Right lobe of liver (tissue), 6 donors: ENCODE results near the gene OR1B1. TPM values are rescaled to one million over a fixed set of nuclear protein-coding genes. Genes with fewer than 3 reads are reported as not detected.
A peak's percentile ranks its signal among the peaks of the same experiment; 100 is the strongest.

Experiments used
- ATAC-seq, 4 donors: fragments of 200-7000 bp; cut with Tn5 transposase; one replicate each; pipeline ENCODE4 v1.9.1; 2020; ENCODE audit warnings: mild to moderate bottlenecking in 4 of 4, moderate library complexity in 4 of 4
- DNase-seq, 3 donors: peaks; one replicate each; pipeline ENCODE4 v3.0.0-alpha.2; 2020
- H3K27ac ChIP-seq, 3 donors: fragments of 200-600 bp; one replicate each; pipeline ENCODE4 v1.8.0; 2022
- H3K27me3 ChIP-seq, 2 donors: fragments of 200-600 bp; one replicate each; pipeline ENCODE4 v1.8.0; 2022
- H3K36me3 ChIP-seq, 4 donors: fragments of 200-600 bp; sonication (generic) in 1 of 4; one replicate each; pipeline versions ENCODE4 v1.5.1 to v1.8.0; 2017 to 2022; ENCODE audit warnings: control low read depth in 1 of 4
- H3K4me1 ChIP-seq, 4 donors: fragments of 200-600 bp; sonication (generic) in 1 of 4; one replicate each; pipeline versions ENCODE4 v1.5.1 to v1.8.0; 2017 to 2022; ENCODE audit warnings: control low read depth in 1 of 4
- H3K4me3 ChIP-seq, 3 donors: fragments of 200-600 bp; one replicate each; pipeline ENCODE4 v1.8.0; 2022
- H3K9me3 ChIP-seq, 4 donors: fragments of 200-600 bp; sonication (generic) in 1 of 4; one replicate each; pipeline versions ENCODE4 v1.5.1 to v1.8.0; 2017 to 2022; ENCODE audit warnings: control low read depth in 1 of 4
- CTCF ChIP-seq, 4 donors: fragments of 200-600 bp in 3 of 4; fragments of 450-650 bp in 1 of 4; IDR thresholded peaks; one replicate each; pipeline versions ENCODE4 v1.5.1 to v1.8.0; 2016 to 2022; ENCODE audit warnings: antibody characterized with exemption in 4 of 4, mild to moderate bottlenecking in 2 of 4
- POLR2A ChIP-seq: fragments of 450-650 bp; IDR thresholded peaks from one replicate; pipeline ENCODE4 v1.6.1; 2017; ENCODE audit warnings: antibody characterized with exemption, mild to moderate bottlenecking
- WGBS: methylation state at CpG from one replicate; pipeline ENCODE4 v1.1.6; 2018; ENCODE audit warnings: low coverage, low lambda C conversion rate; ENCODE audit not compliant: insufficient coverage; ENCODE audit errors: missing lambda C conversion rate; 5-methylcytosine and 5-hydroxymethylcytosine counted together
- intact Hi-C, 2 donors: fragments of 100-400 bp; cut with DNase I; formaldehyde crosslinking; loops; one replicate each; pipeline versions ENCODE4 v1.11.2 to v1.14.1; 2022
- total RNA-seq, 6 experiments: library from RNA; depleted of rRNA in 2 of 6; stranded (reverse); fragments of >200 nt in 2 of 6; fragmentation: NEBNext Ultra II Directional in 3 of 6; extraction: Animal tissue kit (Norgen Biotek cat#: 25700) in 3 of 6; gene quantifications; one replicate each; pipeline versions ENCODE4 v1.1.0 to v1.2.4, GENCODE V29; 2016 to 2023
- donor health status: DM: no; HTN: yes; CAD: no.
- donor health status: DM: no; HTN: no; CAD: no.
- donor health status: DM: no; HTN: no; CAD: no.
- donor health status: DM: no; HTN: yes; CAD: no.
- donor health status: DM: no; HTN: yes; CAD: no.

The OR1B1 gene
- total RNA-seq, 6 experiments from 2014 or later, result not detected

GRCh38 chr9:122656378-122656777, 1.0 kb downstream of the OR1B1 start:
- peak overlapping the region in 1 of 3 donors; percentile 6 for H3K27ac ChIP-seq
- DNase-seq (no peak), ATAC-seq (peak; percentile 40 to 81 (median 60))
- H3K9me3 ChIP-seq, result no peaks in the 10 kb centered on the region
- intact Hi-C loops, result no loop called here
- no peaks in the 10 kb centered on the region for H3K4me1 ChIP-seq
- no peaks in the 10 kb centered on the region for H3K36me3 ChIP-seq
- TF ChIP-seq CTCF (IDR thresholded peaks at IDR 0.05) (no peak), POLR2A (no peak)
- no peaks in the 10 kb centered on the region for H3K27me3 ChIP-seq
- H3K4me3 ChIP-seq, result no peak overlapping the region
- WGBS, result 19% methylated on average over 1 of the region's 1 CpG

- Histone ChIP-seq H3K9me3 (no peaks in the 10 kb centered on the region), H3K27me3 (no peaks in the 10 kb centered on the region), H3K4me3 (no peak overlapping the region), H3K4me1 (no peaks in the 10 kb centered on the region), H3K27ac (no peak overlapping the region), H3K36me3 (no peaks in the 10 kb centered on the region)
- DNase-seq (no peak), ATAC-seq (no peak)
- intact Hi-C loops, result no loop called here
- 41% methylated on average over 2 of the region's 2 CpGs for WGBS
- TF ChIP-seq CTCF (IDR thresholded peaks at IDR 0.05) (no peak), POLR2A (no peak)
Measured at GRCh38 chr9:122642226-122642625, 15.2 kb downstream of the OR1B1 start.

DNA sequence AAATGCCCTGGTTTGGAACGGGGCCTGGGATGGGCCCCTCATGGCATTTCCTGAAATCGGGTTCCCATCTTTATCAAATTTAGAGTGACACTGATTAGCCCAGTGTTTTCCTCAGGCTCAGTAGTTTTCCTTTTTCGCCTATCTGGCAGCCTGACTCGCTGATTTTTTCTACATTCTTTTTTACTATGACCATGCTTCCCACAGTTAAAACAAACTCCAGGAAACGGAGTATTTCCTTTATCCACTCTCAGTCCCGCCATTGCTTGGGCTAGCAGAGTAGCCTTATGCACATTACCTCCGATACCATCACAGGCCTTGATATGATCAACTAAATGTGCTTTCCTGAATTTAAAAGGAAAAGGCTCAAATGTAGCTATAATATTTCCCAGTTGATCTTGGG, 37.4 kb downstream of the OR1B1 start:
- intact Hi-C loops, result no loop called here
- no peaks in the 10 kb centered on the region for H3K27me3 ChIP-seq
- H3K9me3 ChIP-seq, result no peaks in the 10 kb centered on the region
- H3K27ac ChIP-seq, result no peak overlapping the region
- H3K4me1 ChIP-seq, result no peaks in the 10 kb centered on the region
- H3K4me3 ChIP-seq, result no peak overlapping the region
- no peak for DNase-seq
- 57% methylated on average over 7 of the region's 7 CpGs for WGBS
- H3K36me3 ChIP-seq, result no peaks in the 10 kb centered on the region
- TF ChIP-seq POLR2A (no peak), CTCF (IDR thresholded peaks at IDR 0.05) (no peak)
- no peak for ATAC-seq

- no peak within 1 kb of the TSS for H3K27ac ChIP-seq
- DNase-seq, result no peak
- H3K27me3 ChIP-seq, result no peaks in the 10 kb centered on the region
- no peak for ATAC-seq
- H3K9me3 ChIP-seq, result no peaks in the 10 kb centered on the region
- intact Hi-C loops, result no loop called here
- WGBS, result 59% methylated on average over 1 of the region's 1 CpG
- no peaks in the 10 kb centered on the region for H3K36me3 ChIP-seq
- H3K4me1 ChIP-seq, result no peaks in the 10 kb centered on the region
- no peak for TF ChIP-seq CTCF (IDR thresholded peaks at IDR 0.05)
- H3K4me3 ChIP-seq, result no peak within 1 kb of the TSS
Measured at GRCh38 chr9:122614362-122614761, 43.1 kb downstream of the OR1B1 start, which contains the start of gene OR1Q1. Gene OR1Q1, plus strand, starts transcription at chr9:122614738. Its CDS starts 0 bp downstream, at chr9:122614738.

DNA sequence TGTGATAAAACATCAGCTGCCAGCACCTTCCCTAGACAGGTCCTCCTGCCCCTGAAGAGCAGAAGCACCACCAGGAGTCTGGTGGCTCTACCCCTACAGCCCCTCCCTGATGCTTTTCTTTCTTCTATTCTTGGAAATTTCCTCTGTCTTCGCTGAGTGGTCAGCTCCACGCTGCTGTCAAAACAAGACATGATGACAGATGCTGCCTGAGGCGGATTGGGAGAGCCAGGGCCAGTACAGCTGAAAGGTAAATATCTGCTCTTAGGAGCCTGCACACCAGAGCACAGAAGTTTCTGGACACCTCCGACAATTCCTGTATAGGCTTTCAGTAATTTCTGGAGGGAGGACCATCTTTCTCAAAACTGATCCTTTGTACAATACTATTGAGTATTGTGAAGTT, 47.6 kb downstream of the OR1B1 start:
- H3K9me3 ChIP-seq, result no peaks in the 10 kb centered on the region
- no peak for TF ChIP-seq POLR2A
- no peak for TF ChIP-seq CTCF (IDR thresholded peaks at IDR 0.05)
- no peaks in the 10 kb centered on the region for H3K36me3 ChIP-seq
- 65% methylated on average over 4 of the region's 4 CpGs for WGBS
- no peak overlapping the region for H3K4me3 ChIP-seq
- no peak for DNase-seq
- intact Hi-C loops, result no loop called here
- no peak overlapping the region for H3K27ac ChIP-seq
- no peaks in the 10 kb centered on the region for H3K27me3 ChIP-seq
- H3K4me1 ChIP-seq, result no peaks in the 10 kb centered on the region
- no peak for ATAC-seq
